ENCODE measurements around the gene PTPRM.

The PTPRM gene

DNA sequence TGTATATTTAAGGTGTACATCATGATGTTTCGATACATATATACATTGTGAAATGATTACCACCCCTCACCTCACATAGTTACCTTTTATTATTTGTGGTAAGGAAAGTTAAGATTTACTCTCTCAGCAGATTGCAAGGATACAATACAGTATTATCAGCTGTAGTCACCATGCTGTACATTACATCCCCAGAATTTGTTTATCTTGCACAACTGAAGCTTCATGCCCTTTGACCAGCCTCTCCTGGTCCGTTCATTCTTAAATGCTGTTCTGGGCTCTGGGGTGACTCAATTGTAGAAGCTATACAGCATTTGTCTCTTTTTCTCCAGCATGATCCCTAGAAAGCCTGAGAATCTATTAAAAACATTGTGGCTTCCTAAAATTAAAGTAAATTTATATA is 90.8 kb downstream of the PTPRM start:
- H3K4me3 ChIP-seq (ENCODE audit: low read length): no peak overlapping the region
- no peaks in the 10 kb centered on the region for H3K36me3 ChIP-seq (ENCODE audit: insufficient read depth, low read length)
- no peak overlapping the region for H3K4me2 ChIP-seq (ENCODE audit: low read length)
- H3K9me3 ChIP-seq (replicated peaks; ENCODE audit: low read length): no peaks in the 10 kb centered on the region
- H3K4me1 ChIP-seq (ENCODE audit: control insufficient read depth, insufficient read depth, low read length): no peaks in the 10 kb centered on the region
- H3K27me3 ChIP-seq (ENCODE audit: control insufficient read depth, insufficient read depth, low read length): no peaks in the 10 kb centered on the region
- no peak overlapping the region for H3K9ac ChIP-seq (ENCODE audit: low read depth, low read length)

DNA sequence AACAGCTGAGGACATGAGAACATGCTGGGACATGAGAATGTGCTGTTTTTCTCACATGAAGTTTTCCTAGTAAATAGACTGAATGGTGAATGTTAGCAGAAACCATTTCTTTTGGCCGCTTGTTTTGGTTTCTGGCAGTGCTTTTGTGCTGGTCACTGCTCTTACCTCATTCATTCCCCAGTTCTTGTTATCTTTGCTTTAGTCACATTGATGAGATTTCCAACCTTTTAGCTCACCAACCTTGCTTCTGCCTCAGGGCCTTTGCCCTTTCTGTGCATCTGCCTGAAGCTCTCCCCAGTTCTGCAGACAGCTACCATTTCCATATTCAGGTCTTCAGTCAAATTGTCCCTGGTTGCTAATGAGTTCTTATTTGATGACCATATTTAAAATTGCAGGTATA is 91.6 kb downstream of the PTPRM start:
- H3K9me3 ChIP-seq (replicated peaks; ENCODE audit: low read length): no peaks in the 10 kb centered on the region
- no peak overlapping the region for H3K4me3 ChIP-seq (ENCODE audit: low read length)
- no peaks in the 10 kb centered on the region for H3K4me1 ChIP-seq (ENCODE audit: control insufficient read depth, insufficient read depth, low read length)
- H3K27me3 ChIP-seq (ENCODE audit: control insufficient read depth, insufficient read depth, low read length): no peaks in the 10 kb centered on the region
- no peak overlapping the region for H3K4me2 ChIP-seq (ENCODE audit: low read length)
- no peaks in the 10 kb centered on the region for H3K36me3 ChIP-seq (ENCODE audit: insufficient read depth, low read length)
- no peak overlapping the region for H3K9ac ChIP-seq (ENCODE audit: low read depth, low read length)

DNA sequence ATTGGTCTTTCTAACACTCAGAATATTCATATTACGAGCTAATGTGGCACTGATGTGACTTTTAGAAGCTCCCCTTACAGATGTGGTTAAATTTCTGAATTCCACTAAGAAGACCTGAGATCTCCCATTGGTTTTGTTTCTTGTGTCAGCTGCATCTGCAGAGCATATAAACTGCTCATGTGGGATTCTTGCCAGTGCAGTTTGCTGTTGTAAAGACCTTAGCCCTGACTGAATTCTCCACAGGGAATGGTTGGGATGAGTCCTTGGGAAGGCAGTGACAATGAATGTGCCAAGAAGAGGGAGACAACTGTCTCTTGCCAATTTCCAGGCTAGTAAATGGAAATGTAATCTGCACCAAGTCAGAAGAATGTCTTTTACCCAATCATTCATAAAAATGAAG is 94.1 kb downstream of the PTPRM start:
- Histone ChIP-seq H3K4me1 (ENCODE audit: control insufficient read depth, insufficient read depth, low read length) (no peaks in the 10 kb centered on the region), H3K36me3 (ENCODE audit: insufficient read depth, low read length) (no peaks in the 10 kb centered on the region), H3K9ac (ENCODE audit: low read depth, low read length) (no peak overlapping the region), H3K27me3 (ENCODE audit: control insufficient read depth, insufficient read depth, low read length) (no peaks in the 10 kb centered on the region), H3K9me3 (replicated peaks; ENCODE audit: low read length) (no peaks in the 10 kb centered on the region), H3K4me2 (ENCODE audit: low read length) (no peak overlapping the region), H3K4me3 (ENCODE audit: low read length) (no peak overlapping the region)

DNA sequence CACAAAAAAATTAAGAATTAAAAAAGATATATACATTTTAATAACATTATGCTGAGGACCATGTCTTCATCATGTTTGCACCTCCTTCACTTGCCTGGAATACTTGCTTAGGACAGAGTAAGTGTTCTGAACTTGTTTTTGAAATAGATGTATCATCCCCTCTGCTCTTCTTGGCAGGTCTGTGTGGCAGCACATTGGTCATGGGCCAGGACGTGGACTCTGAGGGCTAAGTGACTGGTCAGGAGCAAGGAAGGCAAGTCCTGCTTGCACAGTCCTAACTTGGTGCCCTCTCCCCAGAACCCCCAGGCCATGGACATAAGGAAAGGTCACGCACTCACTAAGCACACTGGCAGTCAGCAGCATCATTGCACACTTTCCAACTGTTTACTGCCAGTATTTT is 95.8 kb downstream of the PTPRM start:
- H3K4me1 ChIP-seq (ENCODE audit: control insufficient read depth, insufficient read depth, low read length): no peaks in the 10 kb centered on the region
- H3K9me3 ChIP-seq (replicated peaks; ENCODE audit: low read length): no peaks in the 10 kb centered on the region
- H3K4me2 ChIP-seq (ENCODE audit: low read length): no peak overlapping the region
- H3K27me3 ChIP-seq (ENCODE audit: control insufficient read depth, insufficient read depth, low read length): no peaks in the 10 kb centered on the region
- no peak overlapping the region for H3K4me3 ChIP-seq (ENCODE audit: low read length)
- H3K36me3 ChIP-seq (ENCODE audit: insufficient read depth, low read length): no peaks in the 10 kb centered on the region
- H3K9ac ChIP-seq (ENCODE audit: low read depth, low read length): no peak overlapping the region

DNA sequence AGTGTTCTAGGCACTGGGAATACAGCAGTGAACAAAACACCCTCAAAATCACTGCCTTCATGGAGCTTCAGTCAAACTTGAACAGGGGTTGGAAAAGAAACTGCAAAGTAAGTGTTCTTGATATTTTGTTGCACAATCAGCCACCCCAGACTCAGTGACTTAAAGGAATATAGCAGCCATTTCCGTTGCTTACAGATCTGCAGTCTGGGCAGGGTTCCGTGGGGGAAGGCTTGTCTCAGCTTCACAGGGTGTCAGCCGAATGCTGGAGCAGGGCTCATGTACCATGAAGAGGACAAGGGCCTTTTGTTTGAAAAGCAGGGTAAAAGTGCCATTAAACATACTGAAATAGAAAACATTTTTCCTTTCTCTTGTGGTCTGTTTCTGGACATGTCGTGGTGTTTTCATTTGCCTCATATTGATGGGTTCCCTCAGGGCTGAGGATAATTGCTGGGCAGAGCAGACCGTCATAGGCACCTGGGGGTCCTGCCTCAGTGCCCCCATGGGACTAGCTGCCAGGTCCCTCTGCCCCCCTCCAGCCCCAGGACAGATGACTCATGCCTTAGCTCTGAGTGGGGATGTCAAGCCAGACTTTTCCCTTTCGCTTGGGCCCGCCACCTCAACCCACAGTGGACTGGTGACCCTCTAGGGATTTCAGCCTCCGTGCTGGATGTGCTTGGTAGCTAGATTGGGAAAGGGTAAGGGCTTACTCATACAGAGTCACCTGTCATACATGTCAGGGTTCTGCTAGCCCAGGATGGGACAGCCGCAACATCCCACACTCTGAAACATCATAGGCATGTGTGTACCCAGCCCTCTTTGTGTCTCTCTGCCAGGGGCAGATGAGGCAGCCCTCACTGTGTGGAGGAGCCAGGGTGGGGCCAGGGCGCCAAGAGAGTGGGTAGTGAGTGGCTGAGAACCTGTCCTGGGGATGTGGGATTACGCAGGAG is 96.5 kb downstream of the PTPRM start:
- no peak overlapping the region for H3K9ac ChIP-seq (ENCODE audit: low read depth, low read length)
- H3K4me1 ChIP-seq (ENCODE audit: control insufficient read depth, insufficient read depth, low read length): peaks cover 3% of the 10 kb centered on the region
- H3K9me3 ChIP-seq (replicated peaks; ENCODE audit: low read length): no peaks in the 10 kb centered on the region
- H3K27me3 ChIP-seq (ENCODE audit: control insufficient read depth, insufficient read depth, low read length): no peaks in the 10 kb centered on the region
- no peaks in the 10 kb centered on the region for H3K36me3 ChIP-seq (ENCODE audit: insufficient read depth, low read length)
- no peak overlapping the region for H3K4me3 ChIP-seq (ENCODE audit: low read length)
- no peak overlapping the region for H3K4me2 ChIP-seq (ENCODE audit: low read length)

DNA sequence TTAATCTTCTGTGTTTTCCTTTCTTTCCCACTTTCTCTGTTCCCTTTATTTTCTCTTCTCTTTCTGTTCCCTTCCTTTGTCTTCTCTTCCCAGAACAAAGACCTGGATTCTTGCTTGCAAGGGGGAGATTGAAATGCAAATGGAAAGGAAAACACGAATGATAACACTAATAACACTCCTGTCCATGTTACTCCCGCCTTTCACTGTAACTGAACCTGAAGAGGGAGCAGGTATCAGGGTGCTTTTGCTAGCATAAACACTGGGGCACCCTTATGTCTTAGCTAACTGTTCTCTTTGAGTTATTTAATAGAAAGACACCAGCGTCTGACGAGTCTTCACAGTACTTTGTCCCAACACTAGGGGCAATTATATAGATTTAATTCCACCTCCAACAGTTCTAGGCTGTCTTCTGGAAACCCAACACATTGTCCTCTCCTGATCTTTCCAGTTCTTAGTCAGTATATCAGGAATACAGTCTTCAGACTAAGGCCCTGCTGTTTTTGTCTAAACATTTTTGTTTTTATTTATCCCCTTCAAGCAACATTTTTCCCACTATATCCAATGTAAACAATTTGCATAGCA is 99.2 kb downstream of the PTPRM start:
- Histone ChIP-seq H3K9me3 (replicated peaks; ENCODE audit: low read length) (no peaks in the 10 kb centered on the region), H3K4me1 (ENCODE audit: control insufficient read depth, insufficient read depth, low read length) (peaks cover 3% of the 10 kb centered on the region), H3K4me2 (ENCODE audit: low read length) (no peak overlapping the region), H3K9ac (ENCODE audit: low read depth, low read length) (no peak overlapping the region), H3K36me3 (ENCODE audit: insufficient read depth, low read length) (no peaks in the 10 kb centered on the region), H3K4me3 (ENCODE audit: low read length) (no peak overlapping the region), H3K27me3 (ENCODE audit: control insufficient read depth, insufficient read depth, low read length) (no peaks in the 10 kb centered on the region)

DNA sequence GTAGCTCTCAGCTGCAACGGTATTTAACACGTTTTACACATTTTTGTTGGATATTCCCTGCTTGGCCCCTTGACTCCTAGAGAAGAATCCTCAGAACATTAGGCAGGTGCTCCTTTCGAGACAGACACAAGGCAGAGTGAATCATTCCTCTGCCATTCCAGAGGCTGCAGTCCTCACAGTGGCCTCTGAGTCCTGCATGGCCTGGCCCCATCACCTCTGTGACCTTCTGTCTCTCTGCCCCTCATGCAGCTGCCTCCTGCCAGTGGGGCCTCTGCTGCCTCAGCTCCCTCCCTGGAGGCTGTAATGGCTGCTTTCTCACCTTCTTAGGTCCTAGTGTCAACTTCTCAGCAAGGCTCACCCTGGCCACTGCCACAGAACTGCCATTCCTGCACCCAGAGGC is 101.3 kb downstream of the PTPRM start:
- H3K9me3 ChIP-seq (replicated peaks; ENCODE audit: low read length): no peaks in the 10 kb centered on the region
- H3K9ac ChIP-seq (ENCODE audit: low read depth, low read length): no peak overlapping the region
- no peak overlapping the region for H3K4me3 ChIP-seq (ENCODE audit: low read length)
- H3K36me3 ChIP-seq (ENCODE audit: insufficient read depth, low read length): no peaks in the 10 kb centered on the region
- no peaks in the 10 kb centered on the region for H3K27me3 ChIP-seq (ENCODE audit: control insufficient read depth, insufficient read depth, low read length)
- H3K4me2 ChIP-seq (ENCODE audit: low read length): no peak overlapping the region
- peaks cover 3% of the 10 kb centered on the region for H3K4me1 ChIP-seq (ENCODE audit: control insufficient read depth, insufficient read depth, low read length)

DNA sequence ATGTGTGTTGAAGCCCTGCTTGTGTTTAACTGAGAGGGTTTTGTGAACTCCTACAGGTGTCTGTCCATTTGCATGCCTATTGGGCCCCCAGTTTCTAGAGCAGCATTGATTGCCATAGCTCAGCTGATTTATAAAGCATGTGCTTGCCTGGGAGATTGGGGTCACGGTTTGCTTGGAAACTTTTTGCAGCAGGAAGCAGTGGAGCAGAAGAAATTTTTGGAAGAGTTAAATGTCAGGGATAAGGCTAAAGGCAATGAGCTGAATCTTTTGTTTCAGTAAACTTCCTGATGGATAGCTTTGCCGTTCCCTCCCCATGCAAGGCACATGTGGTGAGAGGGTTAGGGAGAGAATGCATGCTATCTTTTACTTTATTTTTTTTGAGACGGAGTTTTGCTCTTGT is 102.2 kb downstream of the PTPRM start:
- H3K4me3 ChIP-seq (ENCODE audit: low read length): no peak overlapping the region
- no peak overlapping the region for H3K4me2 ChIP-seq (ENCODE audit: low read length)
- no peaks in the 10 kb centered on the region for H3K27me3 ChIP-seq (ENCODE audit: control insufficient read depth, insufficient read depth, low read length)
- peaks cover 3% of the 10 kb centered on the region for H3K4me1 ChIP-seq (ENCODE audit: control insufficient read depth, insufficient read depth, low read length)
- H3K9me3 ChIP-seq (replicated peaks; ENCODE audit: low read length): no peaks in the 10 kb centered on the region
- no peaks in the 10 kb centered on the region for H3K36me3 ChIP-seq (ENCODE audit: insufficient read depth, low read length)
- no peak overlapping the region for H3K9ac ChIP-seq (ENCODE audit: low read depth, low read length)

DNA sequence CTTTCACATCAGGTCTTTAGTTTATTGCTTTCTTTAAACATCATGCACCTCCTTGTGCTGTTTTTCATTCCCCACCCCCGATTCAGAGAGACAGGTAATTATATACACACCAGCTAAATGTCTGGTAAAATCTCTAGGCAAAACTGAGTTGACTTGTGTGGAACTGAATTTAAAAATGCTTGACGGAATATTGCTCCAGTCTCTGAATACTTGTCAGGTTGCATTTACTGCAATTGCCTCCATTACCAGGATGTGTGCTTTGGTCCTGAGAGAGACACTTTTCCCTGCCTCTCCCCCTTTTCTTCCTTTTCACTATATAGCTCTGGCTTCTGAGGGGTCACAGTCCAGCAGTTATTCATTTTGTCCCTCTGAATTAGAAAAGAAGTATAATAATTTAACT is 104.0 kb downstream of the PTPRM start:
- H3K4me2 ChIP-seq (ENCODE audit: low read length): no peak overlapping the region
- H3K9ac ChIP-seq (ENCODE audit: low read depth, low read length): no peak overlapping the region
- H3K9me3 ChIP-seq (replicated peaks; ENCODE audit: low read length): no peaks in the 10 kb centered on the region
- no peak overlapping the region for H3K4me3 ChIP-seq (ENCODE audit: low read length)
- peaks cover 3% of the 10 kb centered on the region for H3K4me1 ChIP-seq (ENCODE audit: control insufficient read depth, insufficient read depth, low read length)
- H3K27me3 ChIP-seq (ENCODE audit: control insufficient read depth, insufficient read depth, low read length): no peaks in the 10 kb centered on the region
- no peaks in the 10 kb centered on the region for H3K36me3 ChIP-seq (ENCODE audit: insufficient read depth, low read length)

DNA sequence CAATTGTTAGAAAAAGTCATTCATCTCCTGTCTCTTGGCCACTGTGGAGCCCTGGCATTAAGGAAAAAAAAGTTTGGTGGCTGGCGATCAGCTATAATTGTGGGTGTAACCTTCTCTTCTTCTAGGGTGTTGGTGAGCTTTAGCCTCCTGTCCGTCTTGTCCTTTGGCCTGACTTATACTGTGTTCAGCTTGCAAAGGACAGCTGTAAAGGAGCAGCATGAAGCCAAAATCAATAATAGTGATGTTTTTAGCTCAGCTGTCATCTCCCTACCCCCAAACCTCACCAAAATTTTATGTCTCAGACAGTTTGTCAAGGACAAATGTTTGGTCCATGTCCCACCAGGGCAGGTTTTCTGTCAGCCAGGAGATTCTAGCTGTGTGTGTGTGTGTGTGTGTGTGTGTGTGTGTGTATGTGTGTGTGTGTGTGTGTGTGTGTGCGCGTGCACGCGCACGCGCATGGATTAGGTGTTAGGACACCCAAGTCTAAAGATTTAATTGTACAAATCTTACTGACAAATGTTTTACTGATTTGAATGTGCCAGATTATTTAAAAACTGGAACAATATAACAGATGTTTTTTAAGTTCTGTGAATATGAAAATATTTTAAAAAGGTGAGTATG is 109.2 kb downstream of the PTPRM start:
- Histone ChIP-seq H3K36me3 (ENCODE audit: insufficient read depth, low read length) (no peaks in the 10 kb centered on the region), H3K27me3 (ENCODE audit: control insufficient read depth, insufficient read depth, low read length) (no peaks in the 10 kb centered on the region), H3K4me3 (ENCODE audit: low read length) (no peak overlapping the region), H3K9ac (ENCODE audit: low read depth, low read length) (no peak overlapping the region), H3K4me2 (ENCODE audit: low read length) (no peak overlapping the region), H3K4me1 (ENCODE audit: control insufficient read depth, insufficient read depth, low read length) (peaks cover 5% of the 10 kb centered on the region), H3K9me3 (replicated peaks; ENCODE audit: low read length) (no peaks in the 10 kb centered on the region)

DNA sequence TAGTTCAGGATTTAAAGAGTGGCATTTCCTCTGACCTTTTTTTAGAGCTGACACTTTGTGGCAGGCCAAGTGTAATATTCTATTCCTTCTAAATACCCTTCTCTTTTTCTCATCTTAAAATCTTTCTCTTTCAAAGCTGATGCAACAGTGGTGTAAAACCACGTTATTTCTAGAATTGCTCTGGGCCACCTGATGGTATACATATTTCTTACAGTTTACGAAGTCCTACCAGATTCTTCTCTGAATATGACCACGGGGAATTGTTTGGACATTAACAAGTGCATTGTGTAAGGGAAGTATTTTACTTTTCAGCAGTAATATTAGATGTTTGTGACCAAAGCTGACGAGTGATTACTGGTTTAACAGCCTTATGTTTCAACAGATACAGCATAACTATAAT is 109.9 kb downstream of the PTPRM start:
- H3K4me2 ChIP-seq (ENCODE audit: low read length): no peak overlapping the region
- H3K4me1 ChIP-seq (ENCODE audit: control insufficient read depth, insufficient read depth, low read length): peaks cover 5% of the 10 kb centered on the region
- H3K36me3 ChIP-seq (ENCODE audit: insufficient read depth, low read length): no peaks in the 10 kb centered on the region
- no peaks in the 10 kb centered on the region for H3K27me3 ChIP-seq (ENCODE audit: control insufficient read depth, insufficient read depth, low read length)
- no peak overlapping the region for H3K4me3 ChIP-seq (ENCODE audit: low read length)
- no peaks in the 10 kb centered on the region for H3K9me3 ChIP-seq (replicated peaks; ENCODE audit: low read length)
- no peak overlapping the region for H3K9ac ChIP-seq (ENCODE audit: low read depth, low read length)

Measured in skeletal muscle satellite cell (primary cell).